ENCODE results near the gene LAGE3.

LAGE3 gene

DNA sequence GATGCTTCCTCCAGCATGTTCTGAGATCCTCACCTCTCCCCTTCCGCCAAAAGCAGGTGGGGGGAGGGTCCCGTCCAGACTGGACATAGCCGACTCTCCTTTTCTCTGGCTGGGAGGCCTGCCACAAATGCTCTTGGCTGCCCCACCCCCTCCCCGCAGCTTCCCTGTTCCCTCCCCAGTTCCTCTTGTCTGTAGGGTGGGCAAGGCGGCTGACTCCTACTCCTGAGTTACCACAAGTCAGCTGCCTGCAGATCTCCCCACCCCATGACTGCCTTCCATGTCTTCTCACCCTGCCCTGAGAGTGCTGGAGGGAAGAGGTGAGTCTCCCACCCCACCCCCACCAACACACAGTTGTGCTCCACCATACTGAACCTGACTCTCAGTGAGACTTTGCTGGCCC, 47.7 kb downstream of the LAGE3 start:
- no peak for DNase-seq

DNA sequence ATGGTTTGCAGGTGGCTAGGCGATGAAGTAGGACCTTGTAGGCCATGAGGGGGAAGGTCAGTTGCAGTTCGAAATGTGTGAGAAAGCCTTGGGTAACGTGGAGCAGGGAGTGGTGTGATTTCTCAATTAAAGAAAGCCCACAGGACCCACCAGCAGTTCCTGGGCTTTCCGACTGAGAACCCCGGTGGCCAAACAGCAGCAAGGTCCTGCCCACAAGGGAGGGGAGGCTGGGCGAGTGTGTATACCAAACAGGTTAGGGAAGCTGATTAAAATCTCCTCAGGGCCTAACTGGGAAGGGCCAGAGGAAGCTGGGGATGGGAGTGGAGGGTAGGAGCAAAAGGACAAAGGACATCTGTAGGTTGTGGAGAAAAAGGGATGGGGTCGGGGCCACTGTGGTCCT, 48.2 kb downstream of the LAGE3 start:
- no peak for DNase-seq

DNA sequence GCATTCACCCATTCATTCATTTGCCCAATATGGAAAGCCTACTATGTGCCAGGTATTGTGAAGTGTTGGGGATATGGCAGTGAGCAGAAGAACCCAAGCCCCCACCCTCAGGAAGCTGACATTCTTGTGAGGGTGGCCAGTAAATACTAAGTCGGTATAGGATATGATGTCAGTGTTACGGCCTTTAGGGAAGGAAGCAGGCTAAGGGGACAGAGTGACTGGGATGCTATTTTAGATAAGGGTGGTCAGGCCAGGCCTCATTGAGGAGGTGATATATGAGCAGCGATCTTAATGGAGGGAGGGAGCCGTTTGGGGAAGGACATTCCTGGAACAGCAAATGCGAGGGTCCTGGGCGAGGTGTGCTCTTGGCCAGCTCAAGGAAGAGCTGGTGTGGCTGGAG, 48.6 kb downstream of the LAGE3 start:
- DNase-seq = no peak

DNA sequence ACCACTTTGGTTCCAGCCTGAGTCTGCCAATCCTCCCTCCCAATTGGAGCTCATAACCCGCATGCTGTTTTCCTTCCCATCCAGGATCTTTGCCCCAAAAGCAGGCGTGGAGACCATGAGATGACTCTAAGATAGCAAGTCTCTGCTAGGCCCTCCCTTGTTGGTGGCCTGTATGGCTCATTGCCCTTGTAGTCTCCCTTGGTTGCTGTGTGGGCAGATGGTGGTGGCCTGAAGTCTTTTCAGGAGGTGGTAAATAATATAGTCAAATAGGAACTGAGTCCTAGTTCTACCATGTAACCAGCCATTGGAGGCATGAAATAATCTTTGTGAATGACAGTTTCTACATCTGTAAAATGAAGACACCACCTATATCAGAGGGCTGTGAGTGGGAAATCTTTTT, 49.4 kb downstream of the LAGE3 start:
- no peak for DNase-seq

DNA sequence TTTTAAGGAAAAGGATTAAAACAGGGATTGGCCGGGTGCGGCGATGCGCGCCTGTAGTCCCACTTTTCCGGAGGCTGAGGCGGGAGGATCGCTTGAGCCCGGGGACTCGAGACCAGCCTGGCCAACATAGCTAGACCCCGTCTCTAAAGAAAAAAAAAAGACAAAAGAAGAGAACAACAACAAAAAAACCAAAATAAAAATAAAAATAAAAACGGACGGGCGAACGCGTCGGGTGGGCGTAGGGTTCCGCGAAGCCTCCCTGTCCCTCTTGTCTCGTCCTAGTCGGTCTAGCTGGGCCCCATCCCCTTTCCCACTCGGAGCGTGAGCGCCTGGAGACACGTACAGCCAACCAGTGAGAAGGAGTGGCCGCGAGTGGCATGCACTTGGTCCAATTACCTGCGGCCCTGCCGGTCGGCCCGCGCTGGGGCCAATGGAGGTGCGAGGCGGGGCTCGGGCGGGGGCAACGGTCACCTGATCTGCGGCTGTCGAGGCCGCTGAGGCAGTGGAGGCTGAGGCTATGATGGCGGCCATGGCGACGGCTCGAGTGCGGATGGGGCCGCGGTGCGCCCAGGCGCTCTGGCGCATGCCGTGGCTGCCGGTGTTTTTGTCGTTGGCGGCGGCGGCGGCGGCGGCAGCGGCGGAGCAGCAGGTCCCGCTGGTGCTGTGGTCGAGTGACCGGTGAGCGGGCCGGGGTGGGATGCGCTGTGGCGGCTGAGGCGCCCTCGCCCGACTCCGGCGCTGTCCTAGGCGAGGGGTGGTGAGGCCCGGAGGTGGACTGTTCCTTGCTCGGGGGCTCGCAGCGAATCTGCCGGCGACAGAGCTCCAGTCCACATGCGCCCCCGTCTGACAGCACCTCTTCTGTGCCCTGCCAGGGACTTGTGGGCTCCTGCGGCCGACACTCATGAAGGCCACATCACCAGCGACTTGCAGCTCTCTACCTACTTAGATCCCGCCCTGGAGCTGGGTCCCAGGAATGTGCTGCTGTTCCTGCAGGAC, 50.6 kb downstream of the LAGE3 start, which contains the start of gene ATP6AP1:
TSS of gene ATP6AP1 (plus strand) at position 502 of the 996 bp plus-strand sequence. CDS start at position 518, 16 bp downstream.
- DNase-seq = peak; percentile 62 to 79 (median 72)

Measured in activated CD4-positive, CD25-positive, alpha-beta regulatory T cell (primary cell).